HG03378 (cell line): Measurements from ENCODE around the gene ACAA1.

ENCODE experiments used
- ATAC-seq: cut with Tn5 transposase; IDR thresholded peaks from one replicate; pipeline ENCODE4 v1.9.1; 2021; ENCODE audit warnings: mild to moderate bottlenecking, moderate library complexity; ENCODE audit not compliant: unreplicated experiment

Gene ACAA1

GRCh38 chr3:38119821-38120692, 16.9 kb downstream of the ACAA1 start:
- ATAC-seq: no peak

- no peak for ATAC-seq
Observed at GRCh38 chr3:38119248-38119544, 17.7 kb downstream of the ACAA1 start.

- ATAC-seq: no peak
Observed at GRCh38 chr3:38118421-38119247, 18.3 kb downstream of the ACAA1 start.

GRCh38 chr3:38117748-38118420, 19.0 kb downstream of the ACAA1 start:
- ATAC-seq: peak; percentile 72

GRCh38 chr3:38117163-38117716, 19.7 kb downstream of the ACAA1 start:
- ATAC-seq: no peak

GRCh38 chr3:38116471-38117162, 20.3 kb downstream of the ACAA1 start:
- no peak for ATAC-seq

GRCh38 chr3:38115645-38116427, 21.1 kb downstream of the ACAA1 start:
- ATAC-seq: no peak

- no peak for ATAC-seq
Observed at GRCh38 chr3:38114875-38115644, 21.9 kb downstream of the ACAA1 start.

GRCh38 chr3:38114052-38114874, 22.7 kb downstream of the ACAA1 start:
- ATAC-seq: no peak

GRCh38 chr3:38112378-38112761, 24.6 kb downstream of the ACAA1 start:
- ATAC-seq: no peak

GRCh38 chr3:38111696-38112377, 25.1 kb downstream of the ACAA1 start:
- no peak for ATAC-seq

GRCh38 chr3:38111201-38111600, 25.7 kb downstream of the ACAA1 start:
- no peak for ATAC-seq

GRCh38 chr3:38110314-38111050, 26.4 kb downstream of the ACAA1 start:
- ATAC-seq: no peak

- ATAC-seq: no peak
Observed at GRCh38 chr3:38109580-38110313, 27.2 kb downstream of the ACAA1 start.

- no peak for ATAC-seq
Observed at GRCh38 chr3:38108649-38109579, 28.0 kb downstream of the ACAA1 start.
